GM12872 (cell line): Measurements from ENCODE around the gene KIAA1328.

ENCODE experiments used
- CTCF ChIP-seq: IDR thresholded peaks from 3 replicates; pipeline ENCODE4 v1.5.1; 2011; ENCODE audit warnings: low read depth, mild to moderate bottlenecking, low read length, moderate library complexity; ENCODE audit not compliant: insufficient read depth

KIAA1328 gene

GRCh38 chr18:36933552-36933951 is 104.6 kb downstream of the KIAA1328 start:
- TF ChIP-seq CTCF, result no peak

GRCh38 chr18:36934884-36935283 is 106.0 kb downstream of the KIAA1328 start:
- no peak for TF ChIP-seq CTCF

- peak; percentile 69 for TF ChIP-seq CTCF
Observed at GRCh38 chr18:36942264-36942663, 113.3 kb downstream of the KIAA1328 start.

GRCh38 chr18:36947820-36948348 is 119.0 kb downstream of the KIAA1328 start:
- no peak for TF ChIP-seq CTCF

- TF ChIP-seq CTCF, result no peak
Observed at GRCh38 chr18:36950282-36950681, 121.4 kb downstream of the KIAA1328 start.

- no peak for TF ChIP-seq CTCF
Observed at GRCh38 chr18:36950960-36951359, 122.0 kb downstream of the KIAA1328 start.

- TF ChIP-seq CTCF, result no peak
Observed at GRCh38 chr18:36953047-36953446, 124.1 kb downstream of the KIAA1328 start.
